BLaER1 (cell line): ENCODE data around the gene STYK1.

Experiments used
- H3K27ac ChIP-seq: shearing (Covaris generic); formaldehyde crosslinking; 2 replicates; pipeline ENCODE4 v1.8.1; 2022
- H3K27me3 ChIP-seq: shearing (Covaris generic); formaldehyde crosslinking; 2 replicates; pipeline ENCODE4 v1.8.1; 2022
- H3K36me3 ChIP-seq: shearing (Covaris generic); formaldehyde crosslinking; 2 replicates; pipeline ENCODE4 v1.8.1; 2022
- H3K4me1 ChIP-seq: shearing (Covaris generic); formaldehyde crosslinking; 2 replicates; pipeline ENCODE4 v1.8.1; 2022
- H3K4me2 ChIP-seq: shearing (Covaris generic); formaldehyde crosslinking; 2 replicates; pipeline ENCODE4 v1.8.1; 2022
- H3K4me3 ChIP-seq: shearing (Covaris generic); formaldehyde crosslinking; 2 replicates; pipeline ENCODE4 v1.8.1; 2022
- H3K9ac ChIP-seq: shearing (Covaris generic); formaldehyde crosslinking; 2 replicates; pipeline ENCODE4 v1.8.1; 2022
- H3K9me3 ChIP-seq: shearing (Covaris generic); formaldehyde crosslinking; 2 replicates; pipeline ENCODE4 v1.8.1; 2022
- H4K20me1 ChIP-seq: shearing (Covaris generic); formaldehyde crosslinking; 2 replicates; pipeline ENCODE4 v1.8.1; 2022
- Cebpa-rat ChIP-seq: shearing (Covaris generic); IDR thresholded peaks from 2 replicates; pipeline ENCODE4 v1.8.1; 2022

The STYK1 gene, protein sequence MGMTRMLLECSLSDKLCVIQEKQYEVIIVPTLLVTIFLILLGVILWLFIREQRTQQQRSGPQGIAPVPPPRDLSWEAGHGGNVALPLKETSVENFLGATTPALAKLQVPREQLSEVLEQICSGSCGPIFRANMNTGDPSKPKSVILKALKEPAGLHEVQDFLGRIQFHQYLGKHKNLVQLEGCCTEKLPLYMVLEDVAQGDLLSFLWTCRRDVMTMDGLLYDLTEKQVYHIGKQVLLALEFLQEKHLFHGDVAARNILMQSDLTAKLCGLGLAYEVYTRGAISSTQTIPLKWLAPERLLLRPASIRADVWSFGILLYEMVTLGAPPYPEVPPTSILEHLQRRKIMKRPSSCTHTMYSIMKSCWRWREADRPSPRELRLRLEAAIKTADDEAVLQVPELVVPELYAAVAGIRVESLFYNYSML

DNA sequence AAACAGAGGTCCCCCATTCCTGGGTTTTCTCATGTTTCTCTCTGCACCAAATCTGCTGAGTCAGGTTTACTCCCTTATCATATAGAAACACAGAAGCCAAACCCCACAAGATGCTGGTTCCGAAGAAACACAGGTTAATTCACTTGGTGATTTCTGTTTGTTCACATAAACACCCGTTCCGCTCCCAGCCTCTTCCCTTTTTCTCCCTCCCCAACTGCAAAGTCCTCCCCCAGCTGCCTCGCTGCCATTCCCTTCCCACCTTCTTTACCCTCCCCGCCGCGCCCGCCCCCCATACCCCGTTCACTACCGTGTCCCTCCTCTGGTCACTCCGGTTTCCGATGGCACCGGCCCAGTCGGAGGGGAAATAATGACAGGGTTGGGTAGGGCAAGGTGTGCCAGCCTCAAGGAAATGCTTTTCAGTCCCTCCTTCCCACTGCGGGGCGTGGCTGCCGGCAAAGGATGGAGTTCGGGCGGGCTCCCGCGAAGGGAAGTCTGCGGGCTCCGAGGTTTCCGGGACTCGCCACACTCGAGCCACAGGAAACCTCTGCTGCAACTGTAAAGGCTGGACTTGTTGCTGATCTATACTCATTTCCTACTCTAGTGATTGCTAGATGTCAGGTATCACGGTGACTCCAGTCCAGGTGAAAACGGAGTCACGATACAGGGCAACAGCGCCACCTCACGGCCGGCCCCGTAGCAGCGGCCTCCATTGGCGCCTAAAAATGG is at the start of gene STYK1:
Gene STYK1 (minus strand): TSS at position 394 of the 726 bp plus-strand sequence. CDS start 39,434 bp downstream, outside the sequence.
- peak within 1 kb of the TSS; percentile 59 for H3K4me3 ChIP-seq
- H3K4me1 ChIP-seq = peaks cover 29% of the 10 kb centered on the region
- H3K27ac ChIP-seq = peak within 1 kb of the TSS; percentile 31; the same call in 1 of the 2 replicates
- H3K27me3 ChIP-seq = no peaks in the 10 kb centered on the region
- peak within 1 kb of the TSS; percentile 91 for H3K4me2 ChIP-seq
- TF ChIP-seq Cebpa-rat = no peak
- H3K9ac ChIP-seq = no peak within 1 kb of the TSS
- 0 out of 2 replicates have a peak, but pooled peaks cover 5% of the 10 kb centered on the region for H3K9me3 ChIP-seq
- no peaks in the 10 kb centered on the region for H3K36me3 ChIP-seq
- H4K20me1 ChIP-seq = no peaks in the 10 kb centered on the region

DNA sequence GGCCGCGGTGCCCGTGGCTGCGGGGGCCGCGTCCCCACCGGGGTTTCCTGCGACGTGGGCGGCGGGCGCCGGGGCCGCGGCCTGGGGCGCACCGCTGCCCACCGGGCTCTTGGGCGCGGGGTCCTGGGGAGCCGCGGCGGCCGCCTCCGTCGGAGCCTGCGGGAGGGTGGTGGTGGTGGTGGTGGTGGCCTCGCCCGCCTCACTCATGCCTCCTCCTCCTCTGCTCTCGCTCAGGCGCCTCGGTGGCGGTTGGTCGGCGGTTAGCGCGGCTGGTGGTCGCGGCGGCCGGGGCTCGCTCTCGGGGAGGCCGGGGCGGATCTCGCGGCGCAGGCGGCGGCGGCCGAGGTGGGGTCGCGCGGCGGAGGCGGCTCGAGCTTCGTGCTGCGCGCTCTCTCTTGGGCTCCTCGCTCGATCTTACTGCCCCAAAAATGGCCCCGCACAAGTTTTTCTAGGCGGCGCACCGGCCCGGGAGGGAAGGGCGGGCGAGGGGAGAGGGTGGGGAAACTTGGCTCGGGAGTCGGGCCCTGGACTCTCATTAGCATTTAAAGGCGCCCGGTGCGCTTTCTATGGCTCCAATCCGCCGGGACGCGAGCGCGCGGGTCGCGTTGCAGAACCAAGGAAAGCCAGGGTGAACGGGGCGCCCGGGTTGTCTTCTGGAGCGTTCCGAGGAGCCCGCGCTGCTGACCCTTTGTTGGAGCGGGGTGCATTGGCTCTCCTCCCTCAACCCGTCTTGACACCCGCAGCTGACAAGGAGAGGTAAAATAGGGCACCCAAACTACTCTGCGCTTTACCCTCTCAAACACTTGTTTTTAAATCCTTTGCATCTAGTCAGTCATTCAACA is 49.3 kb upstream of the STYK1 start, which contains the start of gene YBX3:
Gene YBX3 (minus strand): TSS at position 419 of the 842 bp plus-strand sequence. CDS start 212 bp downstream, at position 207.
- Histone ChIP-seq H3K9ac (peak within 1 kb of the TSS; percentile 94), H3K36me3 (no peaks in the 10 kb centered on the region; the same call in 1 of the 2 replicates), H3K4me1 (peaks cover 47% of the 10 kb centered on the region), H3K4me2 (peak within 1 kb of the TSS; percentile 83), H3K27me3 (no peaks in the 10 kb centered on the region), H4K20me1 (peaks cover 43% of the 10 kb centered on the region), H3K9me3 (no peaks in the 10 kb centered on the region), H3K4me3 (peak within 1 kb of the TSS; percentile 92), H3K27ac (peak within 1 kb of the TSS; percentile 94)
- no peak for TF ChIP-seq Cebpa-rat

DNA sequence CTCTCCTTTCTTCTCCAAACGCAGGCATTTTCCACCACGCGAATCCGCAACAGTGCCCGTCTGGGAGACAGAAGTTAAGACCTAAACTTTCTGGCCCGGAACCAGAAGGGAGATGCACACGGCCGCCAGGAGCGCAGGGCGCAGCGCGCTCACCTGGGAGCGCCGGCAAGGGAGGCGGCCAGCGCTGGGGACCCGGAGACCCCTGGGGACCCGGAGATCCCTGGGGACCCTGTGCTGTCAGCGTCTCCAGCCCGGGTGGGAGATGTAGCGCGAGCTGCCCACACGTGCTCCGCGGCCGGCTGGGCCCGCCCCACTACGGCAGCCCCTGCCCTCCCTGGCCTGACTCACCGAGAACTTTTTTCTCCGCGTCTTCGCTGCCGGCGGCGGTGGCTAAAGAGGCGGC is 48.7 kb upstream of the STYK1 start:
- Histone ChIP-seq H3K36me3 (peaks cover 1% of the 10 kb centered on the region; the same call in 1 of the 2 replicates), H3K4me2 (peak overlapping the region; percentile 83), H3K4me3 (peak overlapping the region; percentile 92), H4K20me1 (peaks cover 49% of the 10 kb centered on the region), H3K9me3 (no peaks in the 10 kb centered on the region), H3K27me3 (no peaks in the 10 kb centered on the region), H3K4me1 (peaks cover 54% of the 10 kb centered on the region), H3K27ac (peak overlapping the region; percentile 94), H3K9ac (peak overlapping the region; percentile 94)
- no peak for TF ChIP-seq Cebpa-rat

DNA sequence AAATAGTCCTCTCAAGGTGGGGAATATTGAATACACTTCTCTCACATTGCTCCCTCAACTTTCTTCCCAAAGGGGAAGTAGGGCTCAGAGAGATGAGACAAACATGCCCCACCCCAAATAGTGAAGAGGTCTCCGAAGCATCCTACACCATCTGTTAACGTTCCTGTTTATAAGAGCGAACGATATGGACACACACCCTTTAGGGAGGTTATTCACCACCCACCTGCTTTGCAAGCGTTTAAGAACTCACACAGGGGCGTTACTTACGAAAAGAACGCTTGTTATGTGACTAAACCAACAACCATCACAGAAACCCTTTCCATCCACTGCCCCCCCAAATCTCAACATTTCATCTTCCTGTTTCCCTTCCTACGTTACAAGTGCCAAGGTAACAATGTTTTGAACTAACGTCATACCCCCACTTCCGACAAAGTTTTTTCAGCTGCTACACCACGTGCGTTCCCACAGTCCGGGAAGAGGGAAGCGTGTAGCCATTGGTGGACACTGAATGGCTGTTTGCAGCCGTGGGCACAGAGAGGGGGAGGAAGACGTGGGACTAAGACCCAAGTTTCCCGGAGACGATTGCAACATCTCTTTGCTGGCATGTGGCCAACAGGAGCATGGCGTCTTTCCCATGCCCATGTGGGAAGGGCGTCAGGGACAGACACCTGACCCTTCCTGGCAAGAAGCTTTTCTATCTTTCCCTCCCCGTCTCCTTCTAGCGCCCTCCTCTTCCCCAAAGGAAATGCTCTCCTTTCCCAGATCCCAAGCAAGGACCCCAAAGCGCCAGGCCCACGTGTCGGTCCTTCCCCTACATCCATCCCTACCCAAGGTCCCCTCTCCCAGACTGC is 48.0 kb upstream of the STYK1 start:
- Histone ChIP-seq H3K36me3 (peaks cover 5% of the 10 kb centered on the region), H3K4me2 (peak overlapping the region; percentile 83), H3K27me3 (no peaks in the 10 kb centered on the region), H4K20me1 (peaks cover 55% of the 10 kb centered on the region), H3K9me3 (no peaks in the 10 kb centered on the region), H3K4me3 (peak overlapping the region; percentile 92), H3K4me1 (peaks cover 59% of the 10 kb centered on the region), H3K27ac (peak overlapping the region; percentile 94), H3K9ac (peak overlapping the region; percentile 94)
- TF ChIP-seq Cebpa-rat = peak; percentile 95

DNA sequence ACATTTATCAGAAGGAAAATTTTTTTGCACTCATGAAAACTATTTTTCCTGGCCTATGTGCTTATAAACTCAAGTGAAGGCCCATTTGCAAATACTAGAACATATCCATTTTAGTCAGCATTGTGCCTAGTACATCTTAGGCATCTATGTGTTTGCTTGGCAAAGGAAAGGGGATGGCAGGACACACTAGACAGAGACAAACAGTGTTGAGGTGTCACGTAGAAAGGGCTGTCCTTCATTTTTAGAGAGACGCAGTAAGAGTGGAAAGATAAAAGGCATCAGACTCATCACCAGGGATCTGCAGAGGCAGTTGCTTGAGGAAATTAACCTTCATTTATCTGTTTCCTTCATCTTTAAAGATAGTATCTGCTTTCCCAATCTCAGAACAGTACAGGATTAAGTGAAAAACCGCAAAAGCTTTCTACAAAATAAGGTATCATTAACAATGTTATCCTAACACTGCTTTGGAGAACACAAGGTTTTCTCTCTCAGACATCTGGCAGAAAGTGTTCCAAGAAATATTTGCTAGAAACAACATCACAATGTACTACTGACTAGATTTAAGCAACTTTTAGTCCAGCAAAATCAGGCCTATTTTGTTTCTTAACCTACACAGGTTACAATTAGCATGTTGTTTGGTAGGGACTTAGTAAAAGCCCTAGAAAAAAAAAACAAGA is 47.3 kb upstream of the STYK1 start:
- Histone ChIP-seq H3K4me3 (peak overlapping the region; percentile 92), H3K9ac (peak overlapping the region; percentile 94), H3K9me3 (no peaks in the 10 kb centered on the region), H3K4me1 (peaks cover 59% of the 10 kb centered on the region), H3K27ac (peak overlapping the region; percentile 94; the same call in 1 of the 2 replicates), H3K36me3 (peaks cover 13% of the 10 kb centered on the region), H4K20me1 (peaks cover 63% of the 10 kb centered on the region), H3K27me3 (no peaks in the 10 kb centered on the region), H3K4me2 (peak overlapping the region; percentile 83)
- no peak for TF ChIP-seq Cebpa-rat

DNA sequence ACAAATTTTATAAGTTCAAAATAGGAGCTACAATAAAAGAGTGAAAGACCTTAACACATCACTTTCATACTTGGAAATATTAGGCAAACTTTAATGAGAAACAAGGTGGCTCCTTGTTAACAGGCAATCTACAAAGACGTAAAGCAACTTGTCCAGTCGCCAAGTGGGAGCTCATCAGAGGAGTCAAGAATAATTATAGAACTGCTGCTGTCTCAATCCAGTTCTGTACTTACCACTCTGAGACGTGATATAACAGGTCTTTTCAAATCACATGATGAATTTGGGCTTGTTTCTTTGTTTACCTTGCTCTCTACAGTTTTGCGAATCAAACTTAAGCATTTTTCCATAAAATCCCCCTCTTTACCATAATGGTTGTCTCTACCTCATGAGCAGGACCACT is 45.6 kb upstream of the STYK1 start:
- Histone ChIP-seq H3K4me3 (no peak overlapping the region), H3K27me3 (no peaks in the 10 kb centered on the region), H3K4me2 (peak overlapping the region; percentile 83), H3K4me1 (peaks cover 56% of the 10 kb centered on the region), H3K9me3 (no peaks in the 10 kb centered on the region), H3K9ac (no peak overlapping the region), H3K27ac (no peak overlapping the region), H3K36me3 (peaks cover 29% of the 10 kb centered on the region), H4K20me1 (peaks cover 74% of the 10 kb centered on the region)
- TF ChIP-seq Cebpa-rat = no peak

DNA sequence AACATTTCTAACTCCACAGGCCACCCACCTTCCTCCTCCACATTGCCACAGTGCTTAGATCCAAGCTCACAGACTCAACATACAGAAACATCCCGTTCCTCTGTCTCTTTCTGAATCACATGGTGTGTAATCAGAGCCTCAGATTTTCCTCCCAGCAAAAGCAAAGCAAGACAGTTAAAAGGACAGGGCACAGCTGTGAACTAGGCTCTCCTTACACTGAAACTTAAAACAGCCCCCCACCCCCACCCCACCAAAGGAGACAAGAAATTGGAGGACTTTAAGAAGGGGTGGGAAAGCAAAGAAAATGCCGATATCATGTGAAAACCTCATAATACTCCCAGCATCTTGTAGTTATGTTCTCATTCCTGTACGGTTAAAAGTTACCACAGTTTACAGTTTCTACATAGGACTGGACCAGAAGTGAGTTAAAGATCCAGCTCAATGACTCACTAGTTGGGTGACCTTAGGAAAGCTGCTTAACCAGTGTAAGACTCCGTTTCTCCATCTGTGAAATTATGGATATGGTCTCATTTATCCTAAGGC is 44.5 kb upstream of the STYK1 start:
- peaks cover 74% of the 10 kb centered on the region for H4K20me1 ChIP-seq
- peaks cover 48% of the 10 kb centered on the region for H3K4me1 ChIP-seq
- H3K27ac ChIP-seq = no peak overlapping the region
- no peak for TF ChIP-seq Cebpa-rat
- peaks cover 41% of the 10 kb centered on the region for H3K36me3 ChIP-seq
- H3K27me3 ChIP-seq = no peaks in the 10 kb centered on the region
- peak overlapping the region; percentile 1 for H3K4me2 ChIP-seq
- no peak overlapping the region for H3K9ac ChIP-seq
- H3K9me3 ChIP-seq = no peaks in the 10 kb centered on the region
- no peak overlapping the region for H3K4me3 ChIP-seq

DNA sequence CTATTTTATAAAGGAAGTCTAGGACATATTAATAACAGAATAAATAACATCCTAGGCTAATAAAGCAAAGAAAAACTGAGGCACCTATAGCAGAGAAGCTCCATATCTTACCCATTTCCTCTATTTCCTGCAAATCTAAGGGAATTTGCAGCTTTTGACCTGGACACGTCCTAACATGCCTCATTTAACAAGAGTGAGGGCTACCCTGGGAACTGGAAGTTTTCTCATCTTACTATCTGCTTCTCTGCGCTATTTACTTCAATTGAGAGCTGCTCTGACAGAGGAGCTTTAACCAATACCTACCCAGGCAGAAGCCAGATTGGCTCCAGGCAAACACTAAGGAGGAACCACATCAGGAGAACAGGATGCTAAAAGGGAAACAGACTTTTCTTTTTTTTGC is 43.6 kb upstream of the STYK1 start:
- Histone ChIP-seq H3K4me2 (0 out of 2 replicates have a peak overlapping the region, but pooled peaks have one; percentile 1), H3K36me3 (peaks cover 50% of the 10 kb centered on the region), H3K9ac (no peak overlapping the region), H3K27me3 (no peaks in the 10 kb centered on the region), H3K9me3 (no peaks in the 10 kb centered on the region), H3K4me1 (peaks cover 48% of the 10 kb centered on the region), H3K27ac (no peak overlapping the region), H3K4me3 (no peak overlapping the region), H4K20me1 (peaks cover 74% of the 10 kb centered on the region)
- TF ChIP-seq Cebpa-rat = no peak
